Measurements from ENCODE around the gene SCRN1. TPM values are rescaled to one million over a fixed set of nuclear protein-coding genes. Genes with fewer than 3 reads are reported as not detected.

Gene SCRN1
- total RNA-seq, 1 experiment from 2014 or later, result 116 TPM

DNA sequence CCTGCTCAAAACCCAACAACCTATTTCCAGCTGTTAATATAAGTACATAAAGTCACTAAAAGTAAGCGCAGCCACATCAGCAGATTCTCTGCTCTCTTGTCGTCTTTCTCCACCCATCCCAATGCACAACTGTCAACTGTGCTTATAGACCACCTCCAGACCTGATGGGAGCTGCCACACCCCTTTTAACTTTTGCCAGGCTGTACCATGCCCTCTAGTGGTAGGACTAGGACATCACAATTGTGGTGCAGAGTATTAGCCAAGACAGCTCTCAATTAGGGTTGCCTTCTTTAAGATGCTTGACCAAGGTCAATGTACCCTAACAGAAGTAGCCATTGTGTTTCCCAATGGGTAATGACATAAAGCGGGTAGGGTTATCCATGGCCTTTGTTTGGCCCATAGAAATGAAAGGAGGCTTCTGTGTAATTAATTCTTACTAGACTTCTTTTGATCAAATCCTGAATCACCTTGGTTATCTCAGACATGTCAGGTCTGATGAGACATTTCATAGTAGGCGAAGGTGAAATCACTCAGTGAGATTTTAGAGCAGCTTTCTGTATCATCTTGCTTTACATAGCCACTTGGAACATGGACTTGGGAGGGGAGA, 68.1 kb downstream of the SCRN1 start:
- Mint-ChIP-seq H3K36me3 (ENCODE audit: insufficient read depth, unreplicated experiment) (peaks cover 10% of the 10 kb centered on the region), H3K27ac (ENCODE audit: unreplicated experiment) (no peak overlapping the region), H3K9me3 (ENCODE audit: low read depth, unreplicated experiment) (no peaks in the 10 kb centered on the region), H3K27me3 (ENCODE audit: unreplicated experiment) (no peaks in the 10 kb centered on the region), H3K4me3 (ENCODE audit: low read depth, unreplicated experiment) (no peak overlapping the region), H3K4me1 (ENCODE audit: low read depth, unreplicated experiment) (no peaks in the 10 kb centered on the region)
- DNase-seq, result peak; percentile 77
- intact Hi-C loops (cut with micrococcal nuclease; ENCODE audit: unreplicated experiment), result loop anchor here (1.0 kb wide), 4 partner anchors 44 to 286 kb away; no protein-coding TSS in a partner anchor
- no TSS peak for BruUV-seq (replicated peaks)
- TF ChIP-seq, protein P1, sequence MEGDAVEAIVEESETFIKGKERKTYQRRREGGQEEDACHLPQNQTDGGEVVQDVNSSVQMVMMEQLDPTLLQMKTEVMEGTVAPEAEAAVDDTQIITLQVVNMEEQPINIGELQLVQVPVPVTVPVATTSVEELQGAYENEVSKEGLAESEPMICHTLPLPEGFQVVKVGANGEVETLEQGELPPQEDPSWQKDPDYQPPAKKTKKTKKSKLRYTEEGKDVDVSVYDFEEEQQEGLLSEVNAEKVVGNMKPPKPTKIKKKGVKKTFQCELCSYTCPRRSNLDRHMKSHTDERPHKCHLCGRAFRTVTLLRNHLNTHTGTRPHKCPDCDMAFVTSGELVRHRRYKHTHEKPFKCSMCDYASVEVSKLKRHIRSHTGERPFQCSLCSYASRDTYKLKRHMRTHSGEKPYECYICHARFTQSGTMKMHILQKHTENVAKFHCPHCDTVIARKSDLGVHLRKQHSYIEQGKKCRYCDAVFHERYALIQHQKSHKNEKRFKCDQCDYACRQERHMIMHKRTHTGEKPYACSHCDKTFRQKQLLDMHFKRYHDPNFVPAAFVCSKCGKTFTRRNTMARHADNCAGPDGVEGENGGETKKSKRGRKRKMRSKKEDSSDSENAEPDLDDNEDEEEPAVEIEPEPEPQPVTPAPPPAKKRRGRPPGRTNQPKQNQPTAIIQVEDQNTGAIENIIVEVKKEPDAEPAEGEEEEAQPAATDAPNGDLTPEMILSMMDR (IDR thresholded peaks at IDR 0.05; ENCODE audit: unreplicated experiment), result peak; percentile 96
- CTCF ChIA-PET, result interaction anchor here (0.5 to 3.0 kb wide), 18 partner anchors 8 to 1094 kb away, joined by 3 to 30 read pairs (median 4); partner anchors contain the start of gene WIPF3

DNA sequence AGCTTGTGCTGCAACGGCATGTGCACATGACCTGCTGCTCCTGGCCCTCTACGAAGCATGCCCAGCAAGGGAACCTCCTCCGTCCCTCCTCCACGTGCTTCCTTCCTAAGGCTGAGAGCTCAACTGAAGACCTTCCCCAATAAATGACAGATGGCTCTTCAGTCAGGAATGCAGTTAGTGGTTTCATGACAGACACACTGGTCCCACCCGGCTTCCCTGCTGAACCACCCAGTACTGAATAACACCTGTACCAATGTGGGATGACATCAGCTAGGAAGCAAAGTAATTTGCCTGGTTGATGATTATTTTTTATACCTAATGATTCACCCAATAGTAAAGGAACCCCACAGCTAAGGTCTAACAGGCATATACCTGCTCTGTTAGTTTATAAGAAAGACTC, 69.1 kb downstream of the SCRN1 start:
- H3K36me3 Mint-ChIP-seq (ENCODE audit: insufficient read depth, unreplicated experiment), result peaks cover 10% of the 10 kb centered on the region
- H3K4me3 Mint-ChIP-seq (ENCODE audit: low read depth, unreplicated experiment), result no peak overlapping the region
- no peak overlapping the region for H3K27ac Mint-ChIP-seq (ENCODE audit: unreplicated experiment)
- H3K27me3 Mint-ChIP-seq (ENCODE audit: unreplicated experiment), result no peaks in the 10 kb centered on the region
- CTCF ChIA-PET, result interaction anchor here (1.1 to 3.0 kb wide), 5 partner anchors 43 to 285 kb away, joined by 4 to 30 read pairs (median 17); no protein-coding TSS in a partner anchor
- no peaks in the 10 kb centered on the region for H3K9me3 Mint-ChIP-seq (ENCODE audit: low read depth, unreplicated experiment)
- BruUV-seq (replicated peaks), result TSS peak; percentile 36
- DNase-seq, result no peak
- intact Hi-C loops (cut with micrococcal nuclease; ENCODE audit: unreplicated experiment), result no loop called here
- H3K4me1 Mint-ChIP-seq (ENCODE audit: low read depth, unreplicated experiment), result no peaks in the 10 kb centered on the region
- TF ChIP-seq, protein P1 (IDR thresholded peaks at IDR 0.05; ENCODE audit: unreplicated experiment), result no peak

DNA sequence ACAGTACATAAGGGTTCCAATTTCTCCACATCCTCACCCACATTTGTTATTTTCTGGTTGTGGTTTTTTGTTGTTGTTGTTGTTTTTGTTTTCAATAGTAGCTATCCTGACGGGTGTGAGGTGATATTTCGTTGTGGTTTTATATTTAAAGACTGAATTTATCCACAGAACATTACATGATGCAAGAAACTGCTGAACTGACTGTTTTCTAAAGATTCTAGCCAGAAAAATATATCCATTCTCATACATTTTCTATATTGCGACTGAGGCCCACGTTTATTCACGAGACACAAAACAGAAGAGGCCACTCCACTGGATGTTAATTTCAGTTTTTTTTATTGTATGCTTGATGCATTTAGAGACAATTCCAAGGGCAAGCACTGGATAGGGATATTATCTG, 69.8 kb downstream of the SCRN1 start:
- peaks cover 4% of the 10 kb centered on the region for H3K36me3 Mint-ChIP-seq (ENCODE audit: insufficient read depth, unreplicated experiment)
- intact Hi-C loops (cut with micrococcal nuclease; ENCODE audit: unreplicated experiment), result no loop called here
- H3K4me1 Mint-ChIP-seq (ENCODE audit: low read depth, unreplicated experiment), result no peaks in the 10 kb centered on the region
- no peaks in the 10 kb centered on the region for H3K27me3 Mint-ChIP-seq (ENCODE audit: unreplicated experiment)
- no peak for DNase-seq
- CTCF ChIA-PET, result interaction anchor here (2.2 to 3.0 kb wide), 2 partner anchors 42 to 284 kb away, joined by 17 to 30 read pairs; no protein-coding TSS in a partner anchor
- TF ChIP-seq, protein P1 (IDR thresholded peaks at IDR 0.05; ENCODE audit: unreplicated experiment), result no peak
- no TSS peak for BruUV-seq (replicated peaks)
- H3K27ac Mint-ChIP-seq (ENCODE audit: unreplicated experiment), result no peak overlapping the region
- H3K9me3 Mint-ChIP-seq (ENCODE audit: low read depth, unreplicated experiment), result no peaks in the 10 kb centered on the region
- H3K4me3 Mint-ChIP-seq (ENCODE audit: low read depth, unreplicated experiment), result no peak overlapping the region

DNA sequence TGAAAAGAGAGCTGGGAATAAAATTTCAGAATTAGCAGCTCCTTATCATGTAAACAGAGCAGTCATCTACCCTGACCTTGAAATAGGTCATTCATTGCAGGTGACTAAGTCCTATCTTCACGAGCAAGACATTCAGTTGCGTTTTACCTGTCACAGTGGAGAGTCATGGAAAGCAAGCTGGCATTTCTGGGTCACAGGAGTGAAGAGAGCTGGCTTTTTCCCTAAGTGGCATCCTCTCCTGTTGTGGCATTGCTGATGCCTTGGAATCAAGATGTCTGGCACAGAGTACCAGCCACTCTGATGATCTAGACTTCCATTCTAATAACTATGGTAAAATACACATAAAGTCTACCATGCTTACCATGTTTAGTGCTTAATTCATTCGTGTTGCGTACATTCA, 70.8 kb downstream of the SCRN1 start:
- H3K27ac Mint-ChIP-seq (ENCODE audit: unreplicated experiment), result no peak overlapping the region
- intact Hi-C loops (cut with micrococcal nuclease; ENCODE audit: unreplicated experiment), result no loop called here
- BruUV-seq (replicated peaks), result no TSS peak
- CTCF ChIA-PET, result no interaction called here
- H3K9me3 Mint-ChIP-seq (ENCODE audit: low read depth, unreplicated experiment), result no peaks in the 10 kb centered on the region
- H3K4me1 Mint-ChIP-seq (ENCODE audit: low read depth, unreplicated experiment), result no peaks in the 10 kb centered on the region
- no peak overlapping the region for H3K4me3 Mint-ChIP-seq (ENCODE audit: low read depth, unreplicated experiment)
- no peaks in the 10 kb centered on the region for H3K36me3 Mint-ChIP-seq (ENCODE audit: insufficient read depth, unreplicated experiment)
- TF ChIP-seq, protein P1 (IDR thresholded peaks at IDR 0.05; ENCODE audit: unreplicated experiment), result no peak
- DNase-seq, result no peak
- H3K27me3 Mint-ChIP-seq (ENCODE audit: unreplicated experiment), result no peaks in the 10 kb centered on the region
